GM21367 (cell line): ENCODE measurements around the gene SAMD14.
"Not testable (repeated sequence)": the region's sequence is repeated elsewhere in the genome, so short reads cannot be mapped to it uniquely, and the experiment has no call there.

Source experiments
- ATAC-seq: cut with Tn5 transposase; IDR thresholded peaks from one replicate; pipeline ENCODE4 v1.9.1; 2021; ENCODE audit not compliant: unreplicated experiment

Gene SAMD14

DNA sequence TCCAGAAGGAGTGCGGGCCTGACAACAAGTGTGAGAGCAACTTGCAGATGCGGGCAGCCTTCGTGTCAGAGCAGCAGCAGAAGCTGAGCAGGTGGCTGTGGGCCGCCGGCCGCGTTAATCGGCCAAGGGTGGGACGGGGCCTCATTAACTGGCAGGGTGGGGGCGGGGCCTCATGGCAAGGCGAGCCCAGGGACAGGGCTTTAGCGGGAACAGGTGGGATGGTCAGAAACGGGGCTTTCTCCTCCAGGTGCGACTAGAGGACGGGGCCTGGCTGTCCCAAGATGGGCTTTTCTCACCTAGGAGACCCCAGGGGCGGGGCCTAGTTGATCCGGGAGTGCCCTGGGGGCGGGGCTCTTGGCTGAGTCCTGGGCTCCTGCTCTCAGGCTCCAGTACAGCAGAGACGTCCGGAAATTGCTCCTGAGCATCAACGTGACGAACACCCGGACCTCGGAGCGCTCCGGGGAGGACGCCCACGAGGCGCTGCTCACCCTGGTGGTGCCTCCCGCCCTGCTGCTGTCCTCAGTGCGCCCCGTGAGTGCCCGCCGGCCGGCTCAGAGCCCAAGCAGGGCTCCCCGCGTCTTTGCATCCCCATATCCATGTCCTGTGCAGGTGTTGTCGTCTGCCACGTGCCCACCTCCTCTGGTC, 53.2 kb downstream of the SAMD14 start:
- no peak for ATAC-seq

GRCh38 chr17:50076221-50076590, 53.8 kb downstream of the SAMD14 start:
- no peak for ATAC-seq

DNA sequence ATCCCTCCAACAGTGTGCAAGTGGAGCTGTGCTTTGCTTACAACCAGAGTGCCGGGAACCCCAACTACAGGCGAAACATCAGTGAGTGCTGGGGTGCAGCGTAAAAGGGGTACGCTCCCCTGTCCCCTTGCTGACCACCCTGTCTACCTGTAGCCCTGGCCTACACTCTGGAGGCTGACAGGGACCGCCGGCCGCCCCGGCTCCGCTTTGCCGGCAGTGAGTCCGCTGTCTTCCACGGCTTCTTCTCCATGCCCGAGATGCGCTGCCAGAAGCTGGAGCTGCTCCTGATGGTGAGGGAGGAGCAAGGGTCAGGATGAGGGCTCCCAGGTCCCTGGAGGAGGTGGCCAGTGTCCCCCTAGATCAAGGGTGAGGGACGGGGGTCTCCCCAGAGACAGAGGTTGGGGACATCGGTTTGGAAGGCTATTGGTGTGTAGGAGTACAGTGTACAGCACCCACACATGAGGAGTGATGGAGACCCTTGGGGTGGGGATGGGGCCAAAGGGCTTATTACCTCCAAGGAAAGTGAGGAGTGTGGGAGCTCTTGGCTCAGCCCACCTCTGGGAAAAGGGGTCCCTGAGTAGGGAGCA, 54.4 kb downstream of the SAMD14 start:
- no peak for ATAC-seq

- ATAC-seq = no peak
These were observed 55.7 kb downstream of the SAMD14 start for GRCh38 chr17:50074227-50074626.

DNA sequence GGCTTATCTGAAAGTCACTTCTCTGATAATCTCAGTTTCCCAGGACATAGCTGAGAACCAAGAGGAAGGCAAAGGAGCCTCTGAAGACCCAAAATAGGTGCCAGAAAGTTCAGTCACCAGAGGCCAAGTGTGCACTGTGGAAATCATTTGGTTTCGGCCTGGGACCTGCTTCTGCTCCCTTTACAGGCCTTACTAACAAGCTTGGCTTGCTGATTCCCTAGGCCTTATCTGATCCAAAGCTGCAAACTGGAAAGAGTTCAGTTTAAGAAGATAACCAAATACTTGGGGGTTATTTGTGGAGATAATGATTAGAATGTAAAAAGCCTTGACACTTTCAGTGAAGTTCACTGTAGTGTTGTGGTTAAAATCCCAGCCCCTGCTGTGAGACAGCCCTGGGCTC, 57.0 kb downstream of the SAMD14 start:
- ATAC-seq = no peak

- no peak for ATAC-seq
These were observed 57.8 kb downstream of the SAMD14 start for GRCh38 chr17:50072130-50072529.

- no peak for ATAC-seq
These were observed 58.3 kb downstream of the SAMD14 start for GRCh38 chr17:50071692-50072091.

DNA sequence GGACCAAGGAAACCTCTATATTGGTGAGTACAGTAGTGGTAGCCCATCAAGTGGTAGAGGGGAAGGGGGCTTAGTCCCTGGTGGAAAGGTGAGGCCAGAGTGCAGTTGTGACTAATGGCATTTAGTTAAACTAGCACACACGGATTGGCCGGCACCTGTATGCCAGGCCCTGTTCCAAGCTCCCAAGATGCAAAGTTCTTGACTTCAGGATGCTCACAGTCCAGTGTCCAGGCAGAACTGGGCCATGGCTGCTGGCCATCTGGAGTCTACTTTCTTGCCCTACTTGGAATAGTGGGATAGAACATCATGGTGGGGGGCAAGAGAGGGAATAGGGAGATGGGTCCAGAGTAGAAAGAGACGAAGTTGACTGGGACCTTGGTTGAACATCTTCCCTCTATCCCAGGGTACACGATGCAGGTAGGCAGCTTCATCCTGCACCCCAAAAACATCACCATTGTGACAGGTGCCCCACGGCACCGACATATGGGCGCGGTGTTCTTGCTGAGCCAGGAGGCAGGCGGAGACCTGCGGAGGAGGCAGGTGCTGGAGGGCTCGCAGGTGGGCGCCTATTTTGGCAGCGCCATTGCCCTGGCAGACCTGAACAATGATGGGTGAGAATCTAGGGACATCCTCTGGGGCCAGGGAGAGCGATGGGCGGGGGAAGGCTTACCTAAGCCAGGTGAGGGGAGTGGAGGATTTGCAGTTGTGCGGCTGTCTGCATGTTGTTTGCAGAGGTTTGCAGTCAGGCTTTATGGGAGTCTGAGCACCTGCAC, 58.9 kb downstream of the SAMD14 start:
- no peak for ATAC-seq

- ATAC-seq = no peak
These were observed 62.0 kb downstream of the SAMD14 start for GRCh38 chr17:50067996-50068395.

DNA sequence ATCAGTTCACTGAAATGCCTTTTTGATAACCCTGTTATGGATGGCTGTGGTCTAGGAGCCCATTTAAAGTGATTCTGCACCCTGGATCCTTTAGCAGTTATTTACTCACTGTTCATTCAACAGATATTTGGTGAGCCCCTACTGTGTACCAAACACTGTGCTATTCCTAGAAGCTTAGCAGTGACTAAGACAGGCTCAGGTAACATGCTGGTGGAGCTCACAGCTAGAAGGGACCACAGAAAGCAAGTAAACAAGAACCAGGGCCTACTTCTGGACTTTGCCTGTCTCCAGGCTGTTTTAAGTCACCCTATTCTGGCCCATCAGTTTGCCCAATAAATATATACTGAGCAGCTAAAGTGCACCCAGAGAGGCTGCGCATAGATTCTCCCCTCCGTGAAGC, 63.0 kb downstream of the SAMD14 start:
- ATAC-seq = no peak

GRCh38 chr17:50065056-50065455, 64.9 kb downstream of the SAMD14 start:
- no peak for ATAC-seq

GRCh38 chr17:50064253-50065001, 65.5 kb downstream of the SAMD14 start:
- ATAC-seq = no peak

- no peak for ATAC-seq
These were observed 66.3 kb downstream of the SAMD14 start for GRCh38 chr17:50063561-50064252.

GRCh38 chr17:50062293-50063243, 67.4 kb downstream of the SAMD14 start:
- ATAC-seq = no peak

DNA sequence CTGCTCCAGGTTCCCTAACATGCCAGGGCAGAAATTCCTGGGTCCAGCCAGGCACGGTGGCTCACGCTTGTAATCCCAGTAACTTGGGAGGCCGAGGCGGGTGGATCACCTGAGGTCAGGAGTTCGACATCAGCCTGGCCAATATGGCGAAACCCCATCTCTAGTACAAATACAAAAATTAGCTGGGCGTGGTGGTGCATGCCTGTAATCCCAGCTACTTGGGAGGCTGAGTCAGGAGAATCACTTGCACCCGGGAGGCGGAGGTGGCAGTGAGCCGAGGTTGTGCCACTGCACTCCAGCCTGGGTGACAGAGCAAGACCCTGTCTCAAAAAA, 68.3 kb downstream of the SAMD14 start:
- ATAC-seq = not testable (repeated sequence)

DNA sequence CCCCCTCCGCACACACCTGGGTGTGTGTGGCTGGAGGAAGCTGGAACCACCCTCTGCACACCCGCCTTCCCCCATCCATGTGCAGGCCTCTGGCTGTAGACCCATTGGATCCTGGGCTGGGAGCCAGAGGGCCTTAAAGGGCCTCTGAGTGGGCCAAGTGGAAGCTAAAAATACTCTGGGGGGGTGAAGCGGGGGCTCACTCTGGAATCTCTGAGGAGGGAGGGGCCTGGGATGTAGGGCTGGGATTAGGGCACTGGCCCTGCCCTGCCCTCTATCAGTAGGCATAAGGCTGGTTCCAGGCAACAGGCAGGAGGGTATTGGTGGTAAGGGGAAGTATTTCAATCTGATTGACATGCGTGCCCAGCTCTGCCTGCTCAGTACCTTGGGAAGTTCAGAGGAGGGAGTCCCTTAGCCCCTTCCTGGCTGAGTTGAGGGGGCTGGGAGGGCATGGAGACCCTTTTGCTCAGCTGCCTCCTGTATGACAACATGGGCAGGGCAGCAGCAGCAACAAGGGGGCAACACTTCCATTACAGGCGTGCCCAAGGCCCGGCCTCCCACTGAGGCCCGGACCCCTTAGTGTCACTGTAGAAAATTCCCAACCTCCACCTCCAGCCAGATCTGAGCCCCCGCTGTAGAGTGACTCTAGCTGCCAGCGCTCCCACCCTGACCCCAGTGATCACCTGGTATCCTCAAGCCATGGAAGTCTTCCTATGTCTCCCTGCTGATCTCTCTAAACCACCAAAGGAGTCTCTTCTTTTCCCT, 68.8 kb downstream of the SAMD14 start:
- ATAC-seq = no peak
